ENCODE measurements around the gene HS1BP3.
A peak's percentile ranks its signal among the peaks of the same experiment; 100 is the strongest.

HS1BP3 gene

GRCh38 chr2:20618886-20619521 lies 31.9 kb downstream of the HS1BP3 start:
- TF ChIP-seq RAD21 (IDR thresholded peaks at IDR 0.05; ENCODE audit: low read depth): no peak
- TF ChIP-seq YY1 (IDR thresholded peaks at IDR 0.05; ENCODE audit: low read depth): no peak
- TF ChIP-seq CREB1 (IDR thresholded peaks at IDR 0.05; ENCODE audit: low read depth): no peak
- no peak for TF ChIP-seq USF1 (IDR thresholded peaks at IDR 0.05)
- no peak for TF ChIP-seq CEBPB (IDR thresholded peaks at IDR 0.05)
- TF ChIP-seq, protein P1, sequence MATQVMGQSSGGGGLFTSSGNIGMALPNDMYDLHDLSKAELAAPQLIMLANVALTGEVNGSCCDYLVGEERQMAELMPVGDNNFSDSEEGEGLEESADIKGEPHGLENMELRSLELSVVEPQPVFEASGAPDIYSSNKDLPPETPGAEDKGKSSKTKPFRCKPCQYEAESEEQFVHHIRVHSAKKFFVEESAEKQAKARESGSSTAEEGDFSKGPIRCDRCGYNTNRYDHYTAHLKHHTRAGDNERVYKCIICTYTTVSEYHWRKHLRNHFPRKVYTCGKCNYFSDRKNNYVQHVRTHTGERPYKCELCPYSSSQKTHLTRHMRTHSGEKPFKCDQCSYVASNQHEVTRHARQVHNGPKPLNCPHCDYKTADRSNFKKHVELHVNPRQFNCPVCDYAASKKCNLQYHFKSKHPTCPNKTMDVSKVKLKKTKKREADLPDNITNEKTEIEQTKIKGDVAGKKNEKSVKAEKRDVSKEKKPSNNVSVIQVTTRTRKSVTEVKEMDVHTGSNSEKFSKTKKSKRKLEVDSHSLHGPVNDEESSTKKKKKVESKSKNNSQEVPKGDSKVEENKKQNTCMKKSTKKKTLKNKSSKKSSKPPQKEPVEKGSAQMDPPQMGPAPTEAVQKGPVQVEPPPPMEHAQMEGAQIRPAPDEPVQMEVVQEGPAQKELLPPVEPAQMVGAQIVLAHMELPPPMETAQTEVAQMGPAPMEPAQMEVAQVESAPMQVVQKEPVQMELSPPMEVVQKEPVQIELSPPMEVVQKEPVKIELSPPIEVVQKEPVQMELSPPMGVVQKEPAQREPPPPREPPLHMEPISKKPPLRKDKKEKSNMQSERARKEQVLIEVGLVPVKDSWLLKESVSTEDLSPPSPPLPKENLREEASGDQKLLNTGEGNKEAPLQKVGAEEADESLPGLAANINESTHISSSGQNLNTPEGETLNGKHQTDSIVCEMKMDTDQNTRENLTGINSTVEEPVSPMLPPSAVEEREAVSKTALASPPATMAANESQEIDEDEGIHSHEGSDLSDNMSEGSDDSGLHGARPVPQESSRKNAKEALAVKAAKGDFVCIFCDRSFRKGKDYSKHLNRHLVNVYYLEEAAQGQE (IDR thresholded peaks at IDR 0.05; ENCODE audit: low read depth): no peak
- no peak for TF ChIP-seq TCF12 (IDR thresholded peaks at IDR 0.05; ENCODE audit: low read depth)
- no peak for TF ChIP-seq NFIC (IDR thresholded peaks at IDR 0.05)
- no peak for TF ChIP-seq EGR1 (IDR thresholded peaks at IDR 0.05)
- no peak for TF ChIP-seq EP300 (IDR thresholded peaks at IDR 0.05; ENCODE audit: borderline replicate concordance)
- TF ChIP-seq, protein P2, sequence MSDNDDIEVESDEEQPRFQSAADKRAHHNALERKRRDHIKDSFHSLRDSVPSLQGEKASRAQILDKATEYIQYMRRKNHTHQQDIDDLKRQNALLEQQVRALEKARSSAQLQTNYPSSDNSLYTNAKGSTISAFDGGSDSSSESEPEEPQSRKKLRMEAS (IDR thresholded peaks at IDR 0.05): no peak
- no peak for TF ChIP-seq TAF1 (IDR thresholded peaks at IDR 0.05; ENCODE audit: low read depth)

DNA sequence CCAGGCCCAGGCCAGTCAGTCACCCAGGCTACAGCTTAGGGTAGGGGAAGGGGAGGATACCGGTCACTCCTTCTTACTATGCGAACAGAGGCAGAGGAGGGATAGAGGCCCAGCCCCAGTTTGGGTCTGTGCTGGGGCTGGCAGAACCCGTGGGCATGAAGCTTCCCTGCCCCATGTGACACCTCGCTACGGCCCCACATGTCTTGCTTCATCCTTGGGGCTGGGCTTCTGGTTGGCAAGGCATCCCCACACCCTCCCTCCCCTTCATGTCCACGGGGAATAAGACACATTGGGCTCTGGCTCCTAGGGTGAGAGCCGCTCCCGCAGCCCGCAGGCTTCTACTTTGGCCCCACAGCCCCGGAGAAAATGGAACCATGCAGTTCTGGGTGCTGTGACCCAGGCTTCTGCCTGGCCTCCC lies 32.4 kb downstream of the HS1BP3 start:
- TF ChIP-seq, protein P1 (IDR thresholded peaks at IDR 0.05; ENCODE audit: low read depth): no peak
- TF ChIP-seq ZBTB7A (IDR thresholded peaks at IDR 0.05; ENCODE audit: low read depth) (no peak), CREB1 (IDR thresholded peaks at IDR 0.05; ENCODE audit: low read depth) (no peak), RAD21 (IDR thresholded peaks at IDR 0.05; ENCODE audit: low read depth) (no peak), TCF12 (IDR thresholded peaks at IDR 0.05; ENCODE audit: low read depth) (no peak), TAF1 (IDR thresholded peaks at IDR 0.05; ENCODE audit: low read depth) (no peak), EGR1 (IDR thresholded peaks at IDR 0.05) (no peak), YY1 (IDR thresholded peaks at IDR 0.05; ENCODE audit: low read depth) (no peak), EP300 (IDR thresholded peaks at IDR 0.05; ENCODE audit: borderline replicate concordance) (no peak), USF1 (IDR thresholded peaks at IDR 0.05) (no peak)
- TF ChIP-seq, protein P2 (IDR thresholded peaks at IDR 0.05): no peak

DNA sequence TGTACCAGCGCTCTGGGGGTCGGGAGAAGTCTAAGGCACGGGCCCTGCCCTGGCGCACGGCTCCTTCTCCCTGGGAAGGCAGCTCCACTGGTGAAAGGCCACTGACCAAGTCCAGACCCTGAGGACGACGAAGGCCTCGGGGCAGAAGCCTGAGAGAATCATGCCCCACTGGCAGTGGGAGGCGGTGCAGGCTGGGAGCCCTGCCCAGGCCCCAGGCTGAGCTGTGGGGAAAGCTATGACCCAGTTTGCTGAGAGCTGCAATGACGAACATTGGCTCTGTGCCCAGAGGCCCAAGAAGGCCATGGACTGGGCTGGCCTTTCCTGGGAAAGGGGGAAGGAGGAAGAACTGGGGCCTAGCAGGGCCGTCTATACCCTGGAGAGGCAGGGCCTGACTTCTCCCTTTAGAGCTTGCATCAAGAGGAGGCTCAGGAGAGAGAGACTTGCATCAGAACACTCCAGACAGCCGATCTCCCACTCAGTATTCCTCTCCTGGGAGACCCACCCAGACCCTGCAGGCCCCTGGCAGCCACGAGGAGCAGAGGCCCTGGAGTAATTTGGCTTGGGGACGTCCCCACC lies 32.9 kb downstream of the HS1BP3 start:
- peak; percentile 21; the same call in 1 of the 2 replicates for TF ChIP-seq RAD21 (IDR thresholded peaks at IDR 0.05; ENCODE audit: low read depth)
- no peak for TF ChIP-seq CREB1 (IDR thresholded peaks at IDR 0.05; ENCODE audit: low read depth)
- TF ChIP-seq, protein P2 (IDR thresholded peaks at IDR 0.05): 0 out of 2 replicates have a peak, but pooled peaks have one; percentile 38
- peak; percentile 92 for TF ChIP-seq NFIC (IDR thresholded peaks at IDR 0.05)

- TF ChIP-seq CREB1 (IDR thresholded peaks at IDR 0.05; ENCODE audit: low read depth): no peak
Measured at GRCh38 chr2:20617081-20617575, 33.8 kb downstream of the HS1BP3 start.

DNA sequence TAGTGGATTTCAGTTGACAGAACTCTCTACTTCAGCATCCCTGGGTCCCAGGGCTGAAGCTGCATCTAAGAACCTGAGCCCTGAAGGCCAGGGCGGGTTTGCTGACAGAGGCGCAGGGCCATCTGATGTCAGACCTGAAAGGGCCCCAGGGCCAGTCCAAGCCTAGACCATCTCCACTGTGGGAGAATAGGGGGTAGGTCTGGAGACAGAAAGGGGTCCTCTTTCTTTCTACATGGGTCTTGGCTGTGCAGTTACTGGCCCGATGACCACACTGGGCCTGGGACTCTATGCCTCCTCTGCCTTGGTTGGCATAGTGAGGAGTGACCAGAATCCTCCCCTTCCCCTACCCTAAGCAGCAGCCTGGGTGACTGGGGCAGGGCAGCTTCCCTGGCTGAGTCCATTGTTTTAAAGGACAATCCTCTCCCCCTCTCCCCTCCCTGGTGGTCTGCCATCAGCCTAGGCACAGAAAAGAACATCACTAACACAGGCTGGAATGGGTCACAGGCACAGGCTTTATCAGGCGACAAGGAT lies 34.5 kb downstream of the HS1BP3 start:
- TF ChIP-seq USF1 (IDR thresholded peaks at IDR 0.05): no peak
- no peak for TF ChIP-seq TEAD4 (IDR thresholded peaks at IDR 0.05)
- no peak for TF ChIP-seq FOXM1 (IDR thresholded peaks at IDR 0.05; ENCODE audit: borderline replicate concordance, low read depth)
- TF ChIP-seq, protein P1 (IDR thresholded peaks at IDR 0.05; ENCODE audit: low read depth): no peak
- TF ChIP-seq, protein P2 (IDR thresholded peaks at IDR 0.05): no peak
- no peak for TF ChIP-seq CREB1 (IDR thresholded peaks at IDR 0.05; ENCODE audit: low read depth)
- no peak for TF ChIP-seq EGR1 (IDR thresholded peaks at IDR 0.05)
- no peak for TF ChIP-seq TCF12 (IDR thresholded peaks at IDR 0.05; ENCODE audit: low read depth)
- no peak for TF ChIP-seq NFIC (IDR thresholded peaks at IDR 0.05)
- no peak for TF ChIP-seq RAD21 (IDR thresholded peaks at IDR 0.05; ENCODE audit: low read depth)
